Measurements from ENCODE around the gene HIBCH. TPM values are rescaled to one million over a fixed set of nuclear protein-coding genes. Genes with fewer than 3 reads are reported as not detected.
A peak's percentile ranks its signal among the peaks of the same experiment; 100 is the strongest.

Gene HIBCH
- total and polyA plus RNA-seq, 2 of the 13 experiments (the other 11 are each of a cell fraction or from before 2014, with no cell fraction given), result 18.8 to 49.5 TPM

DNA sequence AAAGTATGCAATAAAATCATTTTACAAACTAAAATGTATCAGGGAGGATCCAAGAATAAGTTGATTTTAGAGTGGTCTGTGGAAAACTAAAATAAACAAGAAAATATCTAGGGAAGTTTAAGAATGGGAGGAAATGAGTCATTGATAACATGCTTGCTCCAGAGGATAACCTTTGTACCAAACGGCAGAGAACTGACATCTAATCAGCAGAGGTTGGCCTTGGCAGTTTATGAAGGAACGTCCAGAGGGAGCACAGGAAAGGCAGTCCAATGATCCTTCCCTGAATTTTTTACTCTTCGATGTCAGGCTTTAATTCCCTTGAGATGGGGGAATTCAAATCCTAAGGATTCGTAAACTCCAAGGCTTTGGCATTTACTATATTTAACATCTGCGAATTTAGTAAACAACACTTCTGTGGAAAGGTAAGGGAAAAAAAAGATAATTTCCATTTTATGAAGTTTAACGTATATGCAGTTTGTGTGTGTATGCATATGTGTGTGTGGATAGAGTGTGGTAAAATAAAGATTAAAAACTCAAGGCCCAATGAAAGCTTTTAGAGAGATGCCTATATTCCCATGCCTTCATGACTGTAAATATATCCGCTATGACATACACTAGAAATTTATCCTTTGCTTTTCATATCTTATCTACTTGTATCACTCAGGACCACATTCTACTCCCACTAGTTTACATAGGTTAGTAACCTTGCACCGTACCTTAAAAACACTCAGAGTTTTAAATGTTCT, 15.0 kb upstream of the HIBCH start (continued):
- TF ChIP-seq ZNF121 (CRISPR knock-in tag; IDR thresholded peaks at IDR 0.05) (no peak), ZNF816 (CRISPR knock-in tag; IDR thresholded peaks at IDR 0.05; ENCODE audit: borderline replicate concordance) (no peak), HNF4A (CRISPR knock-in tag; IDR thresholded peaks at IDR 0.05) (peak; percentile 97), ZMYM3 (CRISPR knock-in tag; IDR thresholded peaks at IDR 0.05) (peak; percentile 42; the same call in 1 of the 2 replicates), HOXA7 (CRISPR knock-in tag; IDR thresholded peaks at IDR 0.05) (no peak), STAG1 (CRISPR knock-in tag; IDR thresholded peaks at IDR 0.05) (peak; percentile 21; the same call in 1 of the 2 replicates), ZBTB7B (CRISPR knock-in tag; IDR thresholded peaks at IDR 0.05) (peak; percentile 73), HNF4G (IDR thresholded peaks at IDR 0.05; ENCODE audit: borderline replicate concordance, low read depth, low read length) (peak; percentile 97), HNF4G (CRISPR knock-in tag; IDR thresholded peaks at IDR 0.05; ENCODE audit: borderline replicate concordance, low read depth) (peak; percentile 91; the same call in 1 of the 2 replicates), ZNF605 (CRISPR knock-in tag; IDR thresholded peaks at IDR 0.05) (no peak), WIZ (CRISPR knock-in tag; IDR thresholded peaks at IDR 0.05) (0 out of 2 replicates have a peak, but pooled peaks have one; percentile 27), JUN (CRISPR knock-in tag; IDR thresholded peaks at IDR 0.05) (peak; percentile 92), ZSCAN21 (CRISPR knock-in tag; IDR thresholded peaks at IDR 0.05; ENCODE audit: borderline replicate concordance) (no peak), TARDBP (CRISPR knock-in tag; IDR thresholded peaks at IDR 0.05) (peak; percentile 38; the same call in 1 of the 2 replicates), CCDC6 (CRISPR knock-in tag; IDR thresholded peaks at IDR 0.05) (no peak), ZNF747 (CRISPR knock-in tag; IDR thresholded peaks at IDR 0.05; ENCODE audit: borderline replicate concordance) (no peak), NR2F6 (IDR thresholded peaks at IDR 0.05) (peak; percentile 67), NR2F6 (CRISPR knock-in tag; IDR thresholded peaks at IDR 0.05) (peak; percentile 84)
- TF ChIP-seq, protein P1, sequence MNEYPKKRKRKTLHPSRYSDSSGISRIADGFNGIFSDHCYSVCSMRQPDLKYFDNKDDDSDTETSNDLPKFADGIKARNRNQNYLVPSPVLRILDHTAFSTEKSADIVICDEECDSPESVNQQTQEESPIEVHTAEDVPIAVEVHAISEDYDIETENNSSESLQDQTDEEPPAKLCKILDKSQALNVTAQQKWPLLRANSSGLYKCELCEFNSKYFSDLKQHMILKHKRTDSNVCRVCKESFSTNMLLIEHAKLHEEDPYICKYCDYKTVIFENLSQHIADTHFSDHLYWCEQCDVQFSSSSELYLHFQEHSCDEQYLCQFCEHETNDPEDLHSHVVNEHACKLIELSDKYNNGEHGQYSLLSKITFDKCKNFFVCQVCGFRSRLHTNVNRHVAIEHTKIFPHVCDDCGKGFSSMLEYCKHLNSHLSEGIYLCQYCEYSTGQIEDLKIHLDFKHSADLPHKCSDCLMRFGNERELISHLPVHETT (CRISPR knock-in tag; conservative IDR thresholded peaks at IDR 0.05), result 0 out of 2 replicates have a peak, but pooled peaks have one; percentile 26
- TF ChIP-seq, protein P2, sequence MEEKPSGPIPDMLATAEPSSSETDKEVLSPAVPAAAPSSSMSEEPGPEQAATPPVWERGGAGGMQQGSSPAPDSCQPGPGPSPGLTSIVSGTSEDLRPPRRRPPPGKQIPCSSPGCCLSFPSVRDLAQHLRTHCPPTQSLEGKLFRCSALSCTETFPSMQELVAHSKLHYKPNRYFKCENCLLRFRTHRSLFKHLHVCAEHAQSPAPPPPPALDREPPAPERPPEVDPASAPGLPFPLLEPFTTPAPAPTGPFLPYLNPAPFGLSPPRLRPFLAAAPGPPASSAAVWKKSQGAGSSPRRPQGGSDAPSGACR (CRISPR knock-in tag; IDR thresholded peaks at IDR 0.05), result no peak
- TF ChIP-seq, protein P3, sequence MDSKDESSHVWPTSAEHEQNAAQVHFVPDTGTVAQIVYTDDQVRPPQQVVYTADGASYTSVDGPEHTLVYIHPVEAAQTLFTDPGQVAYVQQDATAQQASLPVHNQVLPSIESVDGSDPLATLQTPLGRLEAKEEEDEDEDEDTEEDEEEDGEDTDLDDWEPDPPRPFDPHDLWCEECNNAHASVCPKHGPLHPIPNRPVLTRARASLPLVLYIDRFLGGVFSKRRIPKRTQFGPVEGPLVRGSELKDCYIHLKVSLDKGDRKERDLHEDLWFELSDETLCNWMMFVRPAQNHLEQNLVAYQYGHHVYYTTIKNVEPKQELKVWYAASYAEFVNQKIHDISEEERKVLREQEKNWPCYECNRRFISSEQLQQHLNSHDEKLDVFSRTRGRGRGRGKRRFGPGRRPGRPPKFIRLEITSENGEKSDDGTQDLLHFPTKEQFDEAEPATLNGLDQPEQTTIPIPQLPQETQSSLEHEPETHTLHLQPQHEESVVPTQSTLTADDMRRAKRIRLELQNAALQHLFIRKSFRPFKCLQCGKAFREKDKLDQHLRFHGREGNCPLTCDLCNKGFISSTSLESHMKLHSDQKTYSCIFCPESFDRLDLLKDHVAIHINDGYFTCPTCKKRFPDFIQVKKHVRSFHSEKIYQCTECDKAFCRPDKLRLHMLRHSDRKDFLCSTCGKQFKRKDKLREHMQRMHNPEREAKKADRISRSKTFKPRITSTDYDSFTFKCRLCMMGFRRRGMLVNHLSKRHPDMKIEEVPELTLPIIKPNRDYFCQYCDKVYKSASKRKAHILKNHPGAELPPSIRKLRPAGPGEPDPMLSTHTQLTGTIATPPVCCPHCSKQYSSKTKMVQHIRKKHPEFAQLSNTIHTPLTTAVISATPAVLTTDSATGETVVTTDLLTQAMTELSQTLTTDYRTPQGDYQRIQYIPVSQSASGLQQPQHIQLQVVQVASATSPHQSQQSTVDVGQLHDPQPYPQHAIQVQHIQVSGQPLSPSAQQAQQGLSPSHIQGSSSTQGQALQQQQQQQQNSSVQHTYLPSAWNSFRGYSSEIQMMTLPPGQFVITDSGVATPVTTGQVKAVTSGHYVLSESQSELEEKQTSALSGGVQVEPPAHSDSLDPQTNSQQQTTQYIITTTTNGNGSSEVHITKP (CRISPR knock-in tag; IDR thresholded peaks at IDR 0.05; ENCODE audit: low read depth), result 0 out of 2 replicates have a peak, but pooled peaks have one; percentile 69
- TF ChIP-seq, protein P4, sequence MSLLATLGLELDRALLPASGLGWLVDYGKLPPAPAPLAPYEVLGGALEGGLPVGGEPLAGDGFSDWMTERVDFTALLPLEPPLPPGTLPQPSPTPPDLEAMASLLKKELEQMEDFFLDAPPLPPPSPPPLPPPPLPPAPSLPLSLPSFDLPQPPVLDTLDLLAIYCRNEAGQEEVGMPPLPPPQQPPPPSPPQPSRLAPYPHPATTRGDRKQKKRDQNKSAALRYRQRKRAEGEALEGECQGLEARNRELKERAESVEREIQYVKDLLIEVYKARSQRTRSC (CRISPR knock-in tag; IDR thresholded peaks at IDR 0.05; ENCODE audit: low read depth), result no peak
- TF ChIP-seq, protein P5, sequence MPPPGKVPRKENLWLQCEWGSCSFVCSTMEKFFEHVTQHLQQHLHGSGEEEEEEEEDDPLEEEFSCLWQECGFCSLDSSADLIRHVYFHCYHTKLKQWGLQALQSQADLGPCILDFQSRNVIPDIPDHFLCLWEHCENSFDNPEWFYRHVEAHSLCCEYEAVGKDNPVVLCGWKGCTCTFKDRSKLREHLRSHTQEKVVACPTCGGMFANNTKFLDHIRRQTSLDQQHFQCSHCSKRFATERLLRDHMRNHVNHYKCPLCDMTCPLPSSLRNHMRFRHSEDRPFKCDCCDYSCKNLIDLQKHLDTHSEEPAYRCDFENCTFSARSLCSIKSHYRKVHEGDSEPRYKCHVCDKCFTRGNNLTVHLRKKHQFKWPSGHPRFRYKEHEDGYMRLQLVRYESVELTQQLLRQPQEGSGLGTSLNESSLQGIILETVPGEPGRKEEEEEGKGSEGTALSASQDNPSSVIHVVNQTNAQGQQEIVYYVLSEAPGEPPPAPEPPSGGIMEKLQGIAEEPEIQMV (CRISPR knock-in tag; IDR thresholded peaks at IDR 0.05; ENCODE audit: low read depth), result no peak
